Cerebellar cortex (tissue), 1 donor: ENCODE measurements around the gene LRIG3.
"Not testable (repeated sequence)": the region's sequence is repeated elsewhere in the genome, so short reads cannot be mapped to it uniquely, and the experiment has no call there.

Experiments
- DNase-seq: peaks from one replicate; pipeline ENCODE4 v3.0.0-alpha.2; 2015; ENCODE audit warnings: low spot score

Gene LRIG3

DNA sequence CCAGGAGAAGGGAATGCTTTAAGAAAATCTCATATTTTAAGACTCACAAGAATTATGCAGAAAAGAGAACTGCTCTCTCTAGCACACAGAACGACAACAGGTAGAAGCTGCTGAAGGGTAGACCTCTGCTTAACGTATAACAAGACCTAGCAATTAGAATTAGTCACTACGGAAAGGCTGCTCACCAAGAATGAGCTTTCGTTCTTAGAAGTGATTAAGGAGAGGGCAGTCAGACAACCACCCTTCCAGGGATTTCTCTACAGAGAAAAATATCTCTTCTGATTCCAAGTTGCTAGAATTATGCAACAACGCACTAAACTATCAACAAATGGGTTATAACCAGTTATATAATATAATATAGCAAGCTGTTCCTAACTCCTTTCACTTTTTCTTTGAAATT, 18.6 kb downstream of the LRIG3 start:
- no peak for DNase-seq

DNA sequence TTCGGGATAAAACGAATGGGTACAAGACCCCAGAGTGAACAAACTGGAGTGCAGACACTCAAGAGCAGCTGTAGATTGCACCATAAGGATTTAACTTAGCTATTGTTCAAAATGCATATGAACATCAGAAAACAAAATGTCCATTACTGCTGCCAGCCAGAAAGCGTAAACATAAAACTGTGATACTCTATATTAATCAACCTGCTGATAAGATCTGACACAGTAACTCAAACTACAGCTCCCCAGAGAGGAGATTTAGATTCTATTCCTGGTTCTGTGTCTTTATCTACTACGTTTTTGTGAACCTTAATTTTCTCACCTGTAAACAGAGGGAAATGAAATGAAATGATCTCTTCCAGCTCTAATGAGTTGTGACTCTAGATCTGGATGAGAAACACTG, 22.3 kb downstream of the LRIG3 start:
- DNase-seq = no peak

- no peak for DNase-seq
Observed at GRCh38 chr12:58896278-58896677, 24.0 kb downstream of the LRIG3 start.

DNA sequence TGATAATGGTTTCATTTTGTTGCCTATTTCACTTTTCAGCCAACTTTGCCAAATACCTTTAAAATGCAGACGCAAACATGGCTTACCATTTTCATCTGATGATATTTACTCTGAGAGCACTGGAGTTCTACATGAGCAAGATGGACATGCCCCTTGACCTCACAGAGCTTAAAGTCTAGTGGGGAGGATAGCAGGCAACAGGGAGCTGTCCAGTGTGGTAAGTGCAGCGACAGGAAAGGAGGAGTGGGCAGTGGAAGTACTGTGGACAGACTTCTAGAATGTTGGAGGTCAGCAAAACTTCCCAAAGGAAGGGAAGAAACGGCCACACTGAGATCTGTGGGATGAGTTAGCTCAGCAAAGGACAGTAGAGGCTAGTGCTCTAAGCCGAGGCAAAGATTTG, 25.3 kb downstream of the LRIG3 start:
- DNase-seq = no peak

DNA sequence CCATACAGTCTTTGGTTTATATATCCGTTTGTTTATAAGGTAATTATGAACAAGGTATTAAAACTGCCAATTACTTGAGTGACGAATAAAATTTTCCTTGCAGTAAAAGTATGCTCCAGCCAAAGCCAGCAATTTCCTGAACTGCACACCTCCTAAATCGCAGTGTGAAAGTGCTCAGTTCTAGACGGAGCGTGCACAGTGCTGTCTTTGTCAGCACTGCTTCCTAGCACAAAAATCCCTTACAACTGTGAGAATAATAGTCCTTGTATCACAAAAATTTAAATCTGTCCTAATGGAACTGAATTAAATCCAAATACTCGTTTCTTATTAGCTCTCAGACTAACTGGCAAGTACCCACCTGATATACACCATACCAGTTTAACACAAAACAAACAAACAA, 26.3 kb downstream of the LRIG3 start:
- no peak for DNase-seq

GRCh38 chr12:58893495-58893894, 26.8 kb downstream of the LRIG3 start:
- DNase-seq = no peak

DNA sequence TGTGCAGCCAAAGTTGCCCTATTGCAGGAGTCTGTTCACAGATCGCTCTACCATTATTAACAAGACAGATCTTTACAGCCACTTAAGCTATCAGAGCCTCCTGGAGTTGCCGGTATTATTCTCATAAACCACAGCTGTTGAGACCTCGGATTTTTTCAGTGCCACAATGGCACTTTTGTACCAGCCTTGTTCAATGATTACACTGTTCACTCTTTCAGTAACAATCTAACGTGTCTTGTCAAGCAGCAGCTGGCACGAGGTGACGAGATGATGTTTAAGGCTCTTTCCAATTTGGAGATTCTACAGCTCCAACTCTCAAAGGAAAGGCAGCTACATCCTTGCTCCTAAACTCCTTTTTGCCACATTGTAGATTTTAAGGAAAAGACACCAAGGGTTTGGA, 30.7 kb downstream of the LRIG3 start:
- no peak for DNase-seq

GRCh38 chr12:58888131-58888783, 32.0 kb downstream of the LRIG3 start:
- peak; percentile 61 for DNase-seq

GRCh38 chr12:58887068-58887467, 33.2 kb downstream of the LRIG3 start:
- DNase-seq = no peak

GRCh38 chr12:58886474-58886873, 33.8 kb downstream of the LRIG3 start:
- no peak for DNase-seq

DNA sequence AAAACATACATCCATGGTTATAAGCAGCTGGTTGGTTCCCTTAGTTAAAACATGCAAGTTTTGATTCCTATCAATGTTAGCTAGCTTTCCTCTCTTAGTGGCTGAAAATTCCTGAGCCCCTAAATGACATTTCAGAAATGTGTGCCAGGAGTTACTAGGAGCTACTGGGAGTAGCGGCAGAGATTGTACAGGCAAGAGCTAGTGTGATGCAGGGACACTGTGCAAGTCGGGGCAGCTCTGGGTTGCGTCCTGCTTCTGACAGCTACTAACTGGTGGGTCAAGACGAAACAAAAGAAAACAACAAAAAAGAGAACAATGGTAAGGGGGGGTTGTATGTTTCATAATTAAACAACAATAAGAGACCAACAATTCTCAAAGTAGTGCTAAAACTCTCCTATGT, 35.4 kb downstream of the LRIG3 start:
- no peak for DNase-seq

DNA sequence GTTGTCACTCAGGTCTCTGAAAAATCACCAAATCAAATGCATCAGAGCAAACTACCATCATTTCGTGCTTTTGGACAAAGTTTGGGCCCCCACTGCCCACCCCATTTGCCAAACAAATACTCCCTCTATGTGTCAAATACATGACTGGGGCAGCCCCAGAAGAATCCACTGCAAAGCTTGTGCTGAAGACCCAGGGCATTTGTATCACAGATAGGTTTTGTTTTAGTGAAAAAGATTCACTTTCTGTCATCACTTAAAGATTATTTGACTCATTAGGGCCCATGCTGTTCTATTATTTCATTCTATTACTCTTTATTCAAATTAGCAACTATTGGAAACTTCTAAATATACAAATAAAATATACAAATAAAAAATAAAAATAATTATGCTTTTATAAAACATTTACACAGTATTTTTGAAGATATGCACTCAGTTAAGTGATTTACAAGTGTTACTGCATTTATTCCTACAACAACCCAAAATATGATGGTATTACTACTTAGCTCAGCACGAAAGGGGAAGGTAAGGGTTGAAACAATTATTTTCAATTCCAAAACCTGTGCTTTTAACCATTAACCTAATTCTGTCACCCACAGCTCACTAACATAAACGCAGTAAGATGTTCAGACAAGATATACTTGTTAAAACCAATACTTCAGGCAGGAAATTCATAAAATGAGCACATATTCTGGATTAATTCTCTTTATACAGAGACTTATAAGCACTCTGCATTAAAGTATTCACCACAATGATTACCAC, 36.5 kb downstream of the LRIG3 start:
- no peak for DNase-seq

GRCh38 chr12:58882826-58883225, 37.5 kb downstream of the LRIG3 start:
- no peak for DNase-seq

DNA sequence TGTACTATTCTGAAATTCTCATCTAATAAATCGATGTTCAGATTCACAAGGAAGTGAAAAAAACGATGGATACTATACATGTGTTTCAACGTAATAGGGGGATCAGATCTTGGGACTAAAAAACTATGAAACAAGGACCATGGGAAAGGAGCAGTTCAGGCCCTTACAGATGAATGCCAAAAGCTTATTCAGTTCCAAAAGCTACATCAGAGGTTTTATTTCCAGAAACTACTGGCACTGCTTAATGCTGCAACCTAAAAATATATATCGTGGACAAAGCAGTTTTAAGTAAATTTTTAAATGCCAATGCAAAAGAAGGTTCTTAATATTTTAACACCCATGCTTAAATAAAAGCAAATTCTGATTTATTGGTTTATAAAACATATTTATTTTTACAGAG, 38.5 kb downstream of the LRIG3 start:
- DNase-seq = no peak

DNA sequence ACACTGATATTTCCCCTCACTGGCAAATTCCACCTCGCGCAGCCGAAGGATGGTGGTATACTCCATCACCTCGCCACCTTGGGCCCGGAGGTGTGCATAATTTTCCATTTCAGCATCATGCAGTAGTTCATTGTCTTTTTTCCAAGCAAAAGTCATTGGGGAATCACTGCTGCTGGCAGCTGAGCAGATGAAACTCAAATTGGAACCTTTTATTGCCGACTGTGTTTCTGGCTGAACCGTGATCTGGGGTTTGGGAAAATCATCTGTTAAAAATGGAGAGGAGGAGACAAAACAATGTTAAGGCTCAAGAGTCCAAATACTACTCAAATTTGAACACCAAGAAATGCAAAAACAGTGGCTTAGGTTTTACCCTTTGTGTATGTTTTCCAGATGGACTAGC, 39.7 kb downstream of the LRIG3 start:
- no peak for DNase-seq

- no peak for DNase-seq
Observed at GRCh38 chr12:58877243-58877743, 43.0 kb downstream of the LRIG3 start.

DNA sequence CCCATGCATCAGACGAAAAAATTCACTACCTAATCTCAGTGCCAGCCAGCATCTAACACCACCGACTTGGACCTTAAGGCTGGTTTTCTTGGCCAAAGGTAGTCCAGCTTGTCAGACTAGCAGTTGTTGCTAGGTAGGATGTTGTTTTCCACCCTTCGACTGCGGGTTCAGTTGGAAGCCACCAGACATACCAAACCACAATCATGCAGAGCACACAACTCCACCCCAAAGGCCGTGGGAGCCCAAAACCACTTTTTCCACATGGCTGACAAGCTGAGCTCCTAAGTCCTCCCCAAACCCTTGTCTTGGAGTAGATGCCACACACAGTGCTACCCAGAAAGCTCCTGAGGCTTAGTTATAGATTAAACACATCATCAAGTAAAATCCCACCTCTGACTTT, 46.8 kb downstream of the LRIG3 start:
- no peak for DNase-seq

- DNase-seq = no peak
Observed at GRCh38 chr12:58871556-58871955, 48.7 kb downstream of the LRIG3 start.

- DNase-seq = no peak
Observed at GRCh38 chr12:58870595-58870994, 49.7 kb downstream of the LRIG3 start.

DNA sequence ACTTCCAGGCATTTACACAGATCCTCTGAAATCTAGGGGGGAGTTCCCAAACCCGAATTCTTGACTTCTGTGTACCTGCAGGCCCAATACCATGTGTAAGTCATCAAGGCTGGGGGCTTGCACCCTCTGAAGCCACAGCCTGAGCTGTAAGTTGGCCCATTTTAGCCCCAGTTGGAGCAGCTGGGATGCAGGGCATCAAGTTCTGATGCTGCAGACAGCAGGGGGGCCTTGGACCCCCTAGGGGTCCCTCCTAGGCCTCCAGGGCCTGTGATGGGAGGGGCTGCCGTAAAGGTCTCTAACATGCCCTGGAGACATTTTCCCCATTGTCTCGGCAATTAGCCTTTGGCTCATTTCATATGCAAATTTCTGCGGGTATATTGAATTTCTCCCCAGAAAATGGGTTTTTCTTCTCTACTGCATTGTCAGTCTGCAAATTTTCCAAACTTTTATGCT, 59.5 kb downstream of the LRIG3 start:
- DNase-seq = no peak

- no peak for DNase-seq
Observed at GRCh38 chr12:58860056-58860787, 60.1 kb downstream of the LRIG3 start.

DNA sequence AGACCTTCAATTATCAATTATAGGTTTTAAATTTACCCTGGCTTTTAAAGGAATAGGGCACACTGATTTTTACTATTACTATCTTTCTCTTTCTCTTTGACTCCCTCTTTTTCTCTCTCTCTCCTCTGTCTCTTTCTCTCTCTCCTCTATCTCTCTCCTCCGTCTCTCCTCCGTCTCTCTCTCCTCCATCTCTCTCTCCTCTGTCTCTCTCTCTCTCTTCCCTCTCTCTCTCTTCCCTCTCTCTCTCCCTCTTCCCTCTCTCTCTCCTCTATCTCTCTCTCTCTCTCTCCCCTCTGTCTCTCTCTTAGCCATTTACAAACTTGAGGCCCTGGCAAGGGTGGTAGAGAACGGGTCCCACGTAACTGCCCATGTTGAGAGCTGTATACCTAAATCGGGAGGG, 62.3 kb downstream of the LRIG3 start:
- DNase-seq = no peak

GRCh38 chr12:58857206-58857605, 63.1 kb downstream of the LRIG3 start:
- not testable (repeated sequence) for DNase-seq
